Measurements from ENCODE around the gene SNTG2.

The SNTG2 gene

GRCh38 chr2:1236606-1237005, 286.0 kb downstream of the SNTG2 start:
- no peak overlapping the region for H3K4me3 ChIP-seq (ENCODE audit: low read length)
- no peak for TF ChIP-seq CTCF (conservative IDR thresholded peaks at IDR 0.05; ENCODE audit: low read depth, low read length)
- no peak for DNase-seq (ENCODE audit: low read depth)

GRCh38 chr2:1237783-1238182, 287.1 kb downstream of the SNTG2 start:
- no peak overlapping the region for H3K4me3 ChIP-seq (ENCODE audit: low read length)
- DNase-seq (ENCODE audit: low read depth): no peak
- TF ChIP-seq CTCF (conservative IDR thresholded peaks at IDR 0.05; ENCODE audit: low read depth, low read length): no peak

GRCh38 chr2:1238598-1239138, 288.0 kb downstream of the SNTG2 start:
- no peak overlapping the region for H3K4me3 ChIP-seq (ENCODE audit: low read length)
- TF ChIP-seq CTCF (conservative IDR thresholded peaks at IDR 0.05; ENCODE audit: low read depth, low read length): no peak
- DNase-seq (ENCODE audit: low read depth): no peak

- DNase-seq (ENCODE audit: low read depth): no peak
- no peak overlapping the region for H3K4me3 ChIP-seq (ENCODE audit: low read length)
Observed at GRCh38 chr2:1245193-1245592, 294.5 kb downstream of the SNTG2 start.

GRCh38 chr2:1246239-1246638, 295.6 kb downstream of the SNTG2 start:
- no peak for TF ChIP-seq CTCF (conservative IDR thresholded peaks at IDR 0.05; ENCODE audit: low read depth, low read length)
- DNase-seq (ENCODE audit: low read depth): no peak
- no peak overlapping the region for H3K4me3 ChIP-seq (ENCODE audit: low read length)

More at GRCh38 chr2:1245193-1245592, 294.5 kb downstream of the SNTG2 start:
- no peak for TF ChIP-seq CTCF (conservative IDR thresholded peaks at IDR 0.05; ENCODE audit: low read depth, low read length)

- DNase-seq (ENCODE audit: low read depth): no peak
- H3K4me3 ChIP-seq (ENCODE audit: low read length): no peak overlapping the region
- no peak for TF ChIP-seq CTCF (conservative IDR thresholded peaks at IDR 0.05; ENCODE audit: low read depth, low read length)
Observed at GRCh38 chr2:1246991-1247390, 296.3 kb downstream of the SNTG2 start.

GRCh38 chr2:1248187-1248586, 297.5 kb downstream of the SNTG2 start:
- no peak for DNase-seq (ENCODE audit: low read depth)
- no peak overlapping the region for H3K4me3 ChIP-seq (ENCODE audit: low read length)
- TF ChIP-seq CTCF (conservative IDR thresholded peaks at IDR 0.05; ENCODE audit: low read depth, low read length): no peak

All from retinal pigment epithelial cell (primary cell).